HG03469 (cell line): Measurements from ENCODE around the gene TSHZ2.
"Not testable (repeated sequence)": the region's sequence is repeated elsewhere in the genome, so short reads cannot be mapped to it uniquely, and the experiment has no call there.

ENCODE experiments used
- ATAC-seq: cut with Tn5 transposase; IDR thresholded peaks from one replicate; pipeline ENCODE4 v1.9.1; 2021; ENCODE audit warnings: mild to moderate bottlenecking, moderate library complexity, moderate number of reproducible peaks; ENCODE audit not compliant: unreplicated experiment

TSHZ2 gene

DNA sequence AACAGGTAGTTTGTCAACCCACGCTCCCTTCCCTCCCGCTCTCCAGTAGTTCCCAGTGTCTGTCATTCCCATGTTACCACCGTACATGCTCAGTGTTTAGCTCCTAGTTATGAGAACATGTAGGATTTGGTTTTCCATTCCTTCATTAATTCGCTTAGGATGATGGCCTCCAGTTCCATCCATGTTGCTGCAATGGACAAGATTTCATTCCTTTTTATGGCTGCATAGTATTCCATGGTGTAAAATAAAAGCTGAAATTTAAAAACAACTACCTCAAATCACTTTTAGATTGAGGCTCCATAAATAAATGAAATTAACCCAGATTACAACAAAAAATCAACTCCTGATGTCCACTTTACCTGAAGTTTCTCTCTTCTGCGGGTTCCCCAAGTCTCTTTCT is 430.9 kb downstream of the TSHZ2 start:
- no peak for ATAC-seq

- no peak for ATAC-seq
Measured at GRCh38 chr20:53405139-53405538, 433.0 kb downstream of the TSHZ2 start.

DNA sequence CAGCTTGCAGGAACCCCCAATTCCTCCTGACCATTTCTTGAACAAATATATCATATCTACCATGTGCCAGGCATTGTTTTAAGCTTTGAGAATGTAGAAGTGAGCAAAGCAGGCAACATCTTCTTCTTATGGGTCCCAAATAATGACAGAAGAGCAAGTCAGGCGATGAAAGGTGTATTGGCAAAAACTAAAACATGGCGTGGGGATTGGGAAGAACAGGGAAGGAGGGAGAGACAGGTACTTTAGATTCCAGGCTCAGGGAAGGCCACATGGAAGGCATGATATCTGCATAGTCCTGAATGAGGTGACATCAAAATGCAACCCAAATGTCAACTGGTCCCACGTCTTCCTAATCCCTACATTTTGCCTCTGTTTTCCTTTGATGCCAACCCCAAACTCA is 434.4 kb downstream of the TSHZ2 start:
- no peak for ATAC-seq

- ATAC-seq = no peak
Measured at GRCh38 chr20:53408691-53409446, 436.7 kb downstream of the TSHZ2 start.

- ATAC-seq = no peak
Measured at GRCh38 chr20:53409447-53409717, 437.2 kb downstream of the TSHZ2 start.

GRCh38 chr20:53411129-53411528 is 439.0 kb downstream of the TSHZ2 start:
- ATAC-seq = no peak

GRCh38 chr20:53411891-53412290 is 439.7 kb downstream of the TSHZ2 start:
- ATAC-seq = no peak

DNA sequence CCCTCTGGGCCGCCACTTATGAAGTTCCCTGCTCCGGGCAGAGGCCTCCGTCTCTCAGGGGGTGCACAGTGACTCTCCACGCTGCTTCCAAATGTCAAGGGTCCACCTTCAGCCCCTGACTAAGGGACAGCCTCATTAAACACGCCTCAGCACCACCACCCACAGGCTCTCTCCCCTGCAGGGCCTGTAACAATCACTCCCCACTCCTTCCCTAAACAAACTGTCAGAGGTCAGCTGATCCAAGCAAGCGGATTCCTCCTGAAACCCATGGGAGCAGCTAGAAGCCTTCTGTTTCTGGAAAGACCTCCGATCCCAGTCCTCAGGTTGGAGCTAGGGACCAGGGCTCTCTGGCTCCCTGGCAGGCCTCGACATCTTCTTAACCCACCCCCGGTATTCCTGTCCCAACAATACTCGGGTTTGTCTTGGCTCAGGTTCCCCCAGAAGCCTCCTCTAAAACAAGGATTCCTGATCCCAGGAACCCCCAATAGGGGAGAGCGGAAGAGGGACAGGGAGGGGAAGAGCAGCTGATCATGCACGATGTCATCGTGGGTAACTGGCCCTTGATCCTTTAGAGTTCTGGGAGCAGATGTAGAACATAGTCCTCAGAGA is 440.5 kb downstream of the TSHZ2 start:
- ATAC-seq = no peak

GRCh38 chr20:53413186-53413631 is 441.1 kb downstream of the TSHZ2 start:
- peak; percentile 76 for ATAC-seq

GRCh38 chr20:53413845-53414244 is 441.7 kb downstream of the TSHZ2 start:
- not testable (repeated sequence) for ATAC-seq

DNA sequence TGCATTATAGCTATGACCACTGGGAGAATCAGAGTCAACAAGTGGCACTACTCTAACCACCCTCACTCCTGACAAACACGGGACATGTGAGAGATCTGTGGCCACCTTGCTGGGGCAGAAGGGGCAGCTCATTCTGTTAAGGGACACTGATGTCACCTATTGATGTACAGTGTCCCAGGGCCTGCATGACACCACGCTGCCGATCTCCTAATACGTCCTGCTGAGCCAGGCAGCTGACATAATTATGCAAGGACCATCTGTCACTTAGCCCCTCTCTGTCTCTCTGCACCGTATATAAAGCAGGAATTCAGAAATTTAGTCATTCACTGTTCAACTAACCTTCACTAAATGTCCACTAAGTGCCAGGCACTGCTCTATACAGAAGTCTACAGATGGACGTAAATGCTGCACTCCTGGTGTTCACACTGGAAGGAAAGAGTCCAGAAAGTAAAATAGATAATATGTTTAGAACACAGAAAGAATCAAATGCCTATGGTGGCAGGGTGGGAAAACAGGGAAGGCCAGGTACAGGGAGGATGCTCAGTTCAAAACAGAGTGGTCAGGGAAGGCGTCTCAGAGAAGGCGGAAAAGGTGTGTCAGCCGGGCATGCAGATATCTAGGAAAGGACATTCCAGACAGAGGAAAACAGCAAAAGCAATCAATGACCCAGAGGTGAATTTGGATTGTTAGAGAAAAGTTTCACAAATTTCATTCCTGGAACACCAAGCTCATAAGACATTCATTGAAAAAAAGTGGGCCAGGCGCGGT is 447.7 kb downstream of the TSHZ2 start:
- ATAC-seq = no peak

GRCh38 chr20:53421343-53421742 is 449.2 kb downstream of the TSHZ2 start:
- ATAC-seq = no peak

GRCh38 chr20:53422039-53422438 is 449.9 kb downstream of the TSHZ2 start:
- no peak for ATAC-seq

GRCh38 chr20:53423587-53424146 is 451.5 kb downstream of the TSHZ2 start:
- no peak for ATAC-seq

GRCh38 chr20:53425481-53425880 is 453.3 kb downstream of the TSHZ2 start:
- no peak for ATAC-seq

DNA sequence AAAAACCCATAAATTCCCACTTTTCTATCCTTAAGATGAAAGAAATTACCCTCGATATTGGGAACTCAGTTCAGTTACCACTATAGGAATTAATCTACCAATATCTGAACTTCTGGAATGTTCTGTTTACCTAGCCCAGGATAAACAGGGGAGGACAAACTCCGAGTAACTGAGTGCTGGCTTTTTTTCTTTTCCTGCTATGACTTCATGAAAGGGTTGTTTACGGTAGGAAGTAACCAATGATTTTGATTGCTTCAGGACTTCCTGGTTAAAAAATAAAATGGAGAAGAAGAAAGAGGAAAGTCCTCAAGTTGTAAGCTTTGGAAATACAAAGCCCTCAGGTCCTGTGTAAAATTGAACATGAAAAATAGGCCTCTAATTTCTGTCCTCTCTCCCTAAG is 453.8 kb downstream of the TSHZ2 start:
- ATAC-seq = no peak

GRCh38 chr20:53426766-53427312 is 454.7 kb downstream of the TSHZ2 start:
- ATAC-seq = no peak

GRCh38 chr20:53427951-53428350 is 455.8 kb downstream of the TSHZ2 start:
- no peak for ATAC-seq

DNA sequence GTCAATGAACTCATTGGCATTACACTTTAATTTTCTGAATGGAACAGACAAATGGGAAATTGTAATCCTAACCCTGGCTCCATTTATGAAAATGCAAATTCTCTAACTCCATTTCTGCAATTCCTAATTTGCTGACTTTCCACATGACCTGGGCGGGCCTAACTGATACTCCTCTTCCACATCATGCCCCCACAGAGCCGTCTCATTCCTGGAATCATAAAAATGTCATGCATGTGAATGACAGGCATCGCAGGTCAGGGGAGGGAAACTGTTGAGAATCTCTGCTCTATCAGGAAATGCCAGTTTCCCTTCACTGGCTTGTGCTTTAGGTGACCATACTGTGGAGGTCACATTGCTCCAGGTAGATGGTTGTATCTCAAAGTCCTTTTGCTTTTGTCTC is 456.4 kb downstream of the TSHZ2 start:
- no peak for ATAC-seq

GRCh38 chr20:53428996-53429395 is 456.8 kb downstream of the TSHZ2 start:
- no peak for ATAC-seq

DNA sequence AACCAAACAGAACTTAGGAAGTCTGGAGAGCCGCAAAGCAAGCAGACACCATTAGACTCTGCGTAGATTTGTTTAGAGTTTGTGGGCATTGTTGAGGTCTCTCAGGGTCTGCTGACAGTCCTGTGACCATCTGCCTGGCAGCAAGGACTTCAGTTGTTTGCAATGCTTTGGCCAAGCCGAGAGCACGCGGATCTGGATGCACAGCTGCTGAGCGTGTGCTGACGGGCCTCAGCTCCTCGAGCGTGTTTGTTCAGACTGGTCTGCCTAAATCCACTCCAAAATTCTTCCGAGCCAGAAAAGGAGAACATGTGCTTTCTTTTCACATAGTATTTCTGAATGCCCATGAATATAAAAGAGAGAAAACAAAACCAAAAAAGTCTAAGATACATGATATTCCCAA is 462.5 kb downstream of the TSHZ2 start:
- no peak for ATAC-seq
